HEK293 (cell line): Measurements from ENCODE around the gene CAPZB.
A peak's percentile ranks its signal among the peaks of the same experiment; 100 is the strongest.

Experiments used
- CTCF ChIA-PET: fragments of 350-600 bp; formaldehyde crosslinking; extraction: SDS; loops from one replicate; lab custom pipeline; 2021; ENCODE audit warnings: antibody characterized with exemption; lab: Yijun Ruan, JAX
- POLR2A ChIA-PET: fragments of 300-600 bp; formaldehyde crosslinking; extraction: SDS; loops from one replicate; lab custom pipeline; 2020; ENCODE audit warnings: antibody characterized with exemption, inconsistent platforms; lab: Yijun Ruan, JAX
- H3K27ac ChIP-seq: fragments of 200-500 bp; sonication (Bioruptor generic); 2 replicates; pipeline ENCODE4 v1.5.1; 2014; ENCODE audit warnings: low read depth, low read length, control low read depth, inconsistent platforms; ENCODE audit errors: extremely low read depth
- H3K36me3 ChIP-seq, 2 experiments: fragments of 200-500 bp in 1 of 2; sonication (Bioruptor generic) in 1 of 2; 1 replicate in 1 of 2; 2 replicates in 1 of 2; pipeline ENCODE4 v1.5.1; 2014 to 2017; ENCODE audit warnings: inconsistent platforms in 2 of 2, low read length in 2 of 2; ENCODE audit not compliant: control insufficient read depth in 2 of 2, insufficient read depth in 1 of 2
- H3K4me1 ChIP-seq: fragments of 200-500 bp; sonication (Bioruptor generic); 2 replicates; pipeline ENCODE4 v1.5.1; 2014; ENCODE audit warnings: mild to moderate bottlenecking, low read length, inconsistent platforms; ENCODE audit not compliant: control insufficient read depth, insufficient read depth
- H3K4me3 ChIP-seq: 2 replicates; pipeline ENCODE4 v1.5.1; 2011; ENCODE audit warnings: low read depth, mild to moderate bottlenecking, control low read depth, low read length, moderate library complexity
- H3K9me3 ChIP-seq: fragments of 200-500 bp; sonication (Bioruptor generic); 2 replicates; pipeline ENCODE4 v1.5.1; 2014; ENCODE audit warnings: low read depth, low read length, inconsistent platforms; ENCODE audit not compliant: control insufficient read depth, insufficient read depth
- RBAK ChIP-seq: fragments of 450-650 bp; formaldehyde crosslinking; IDR thresholded peaks from 2 replicates; pipeline ENCODE4 v1.5.1; 2016; ENCODE audit warnings: missing biosample characterization, missing genetic modification characterization
- REPIN1 ChIP-seq: fragments of 450-650 bp; formaldehyde crosslinking; IDR thresholded peaks from 2 replicates; pipeline ENCODE4 v1.5.1; 2017; ENCODE audit warnings: missing biosample characterization, missing genetic modification characterization, low read depth
- TRIM28 ChIP-seq: IDR thresholded peaks from 2 replicates; pipeline ENCODE4 v1.6.1; 2011; ENCODE audit warnings: low read length, control low read depth, borderline replicate concordance
- ZFP69B ChIP-seq: fragments of 450-650 bp; formaldehyde crosslinking; IDR thresholded peaks from 2 replicates; pipeline ENCODE4 v1.5.1; 2016; ENCODE audit warnings: missing biosample characterization, missing genetic modification characterization
- ZNF10 ChIP-seq: fragments of 450-650 bp; formaldehyde crosslinking; IDR thresholded peaks from 2 replicates; pipeline ENCODE4 v1.5.1; 2017; ENCODE audit warnings: missing biosample characterization, missing genetic modification characterization
- ZNF211 ChIP-seq: fragments of 450-650 bp; formaldehyde crosslinking; IDR thresholded peaks from 2 replicates; pipeline ENCODE4 v1.5.1; 2016; ENCODE audit warnings: low read depth, missing biosample characterization, missing genetic modification characterization
- ZNF302 ChIP-seq: fragments of 450-650 bp; formaldehyde crosslinking; IDR thresholded peaks from 2 replicates; pipeline ENCODE4 v1.5.1; 2016; ENCODE audit warnings: missing biosample characterization, missing genetic modification characterization, low read depth
- ZNF423 ChIP-seq: fragments of 450-650 bp; formaldehyde crosslinking; IDR thresholded peaks from 2 replicates; pipeline ENCODE4 v1.5.1; 2016; ENCODE audit warnings: missing biosample characterization, missing genetic modification characterization
- ZNF510 ChIP-seq: fragments of 450-650 bp; formaldehyde crosslinking; IDR thresholded peaks from 2 replicates; pipeline ENCODE4 v1.5.1; 2018; ENCODE audit warnings: mild to moderate bottlenecking, missing genetic modification characterization, missing biosample characterization; ENCODE audit not compliant: insufficient replicate concordance
- ZNF560 ChIP-seq: fragments of 450-650 bp; formaldehyde crosslinking; IDR thresholded peaks from 2 replicates; pipeline ENCODE4 v1.5.1; 2017; ENCODE audit warnings: missing biosample characterization, missing genetic modification characterization, borderline replicate concordance
- ZNF600 ChIP-seq: fragments of 450-650 bp; formaldehyde crosslinking; IDR thresholded peaks from 2 replicates; pipeline ENCODE4 v1.5.1; 2016; ENCODE audit warnings: missing biosample characterization, missing genetic modification characterization
- ZNF701 ChIP-seq: fragments of 450-650 bp; formaldehyde crosslinking; IDR thresholded peaks from 2 replicates; pipeline ENCODE4 v1.5.1; 2016; ENCODE audit warnings: missing biosample characterization, missing genetic modification characterization
- ZNF747 ChIP-seq: fragments of 450-650 bp; formaldehyde crosslinking; IDR thresholded peaks from 2 replicates; pipeline ENCODE4 v1.5.1; 2016; ENCODE audit warnings: missing biosample characterization, missing genetic modification characterization
- TF ChIP-seq, protein P1 (sequence below): fragments of 450-650 bp; formaldehyde crosslinking; IDR thresholded peaks from 2 replicates; pipeline ENCODE4 v1.5.1; 2016; ENCODE audit warnings: missing biosample characterization, missing genetic modification characterization
- TF ChIP-seq, protein P2 (sequence below): fragments of 450-650 bp; formaldehyde crosslinking; IDR thresholded peaks from 2 replicates; pipeline ENCODE4 v1.5.1; 2016; ENCODE audit warnings: missing biosample characterization, missing genetic modification characterization
- TF ChIP-seq, protein P3 (sequence below): fragments of 450-650 bp; formaldehyde crosslinking; IDR thresholded peaks from 2 replicates; pipeline ENCODE4 v1.5.1; 2016; ENCODE audit warnings: missing biosample characterization, missing genetic modification characterization, borderline replicate concordance

Gene CAPZB

GRCh38 chr1:19338323-19338762 is 147.0 kb downstream of the CAPZB start:
- H3K36me3 ChIP-seq, result peaks cover 0 to 42% of the 10 kb centered on the region in 2 experiments; a peak in 2 of 3 replicates
- H3K4me1 ChIP-seq, result no peaks in the 10 kb centered on the region
- ChIA-PET CTCF (no interaction called here), POLR2A (no interaction called here)
- H3K4me3 ChIP-seq, result no peak overlapping the region
- no peaks in the 10 kb centered on the region for H3K9me3 ChIP-seq
- TF ChIP-seq ZNF10 (tag by site-specific recombination) (no peak), ZFP69B (tag by site-specific recombination) (0 out of 2 replicates have a peak, but pooled peaks have one; percentile 28), ZNF211 (tag by site-specific recombination) (no peak), ZNF600 (tag by site-specific recombination) (0 out of 2 replicates have a peak, but pooled peaks have one; percentile 22), REPIN1 (no peak), TRIM28 (peak; percentile 85)
- TF ChIP-seq, protein P1, sequence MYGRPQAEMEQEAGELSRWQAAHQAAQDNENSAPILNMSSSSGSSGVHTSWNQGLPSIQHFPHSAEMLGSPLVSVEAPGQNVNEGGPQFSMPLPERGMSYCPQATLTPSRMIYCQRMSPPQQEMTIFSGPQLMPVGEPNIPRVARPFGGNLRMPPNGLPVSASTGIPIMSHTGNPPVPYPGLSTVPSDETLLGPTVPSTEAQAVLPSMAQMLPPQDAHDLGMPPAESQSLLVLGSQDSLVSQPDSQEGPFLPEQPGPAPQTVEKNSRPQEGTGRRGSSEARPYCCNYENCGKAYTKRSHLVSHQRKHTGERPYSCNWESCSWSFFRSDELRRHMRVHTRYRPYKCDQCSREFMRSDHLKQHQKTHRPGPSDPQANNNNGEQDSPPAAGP (tag by site-specific recombination), result no peak
- TF ChIP-seq, protein P2, sequence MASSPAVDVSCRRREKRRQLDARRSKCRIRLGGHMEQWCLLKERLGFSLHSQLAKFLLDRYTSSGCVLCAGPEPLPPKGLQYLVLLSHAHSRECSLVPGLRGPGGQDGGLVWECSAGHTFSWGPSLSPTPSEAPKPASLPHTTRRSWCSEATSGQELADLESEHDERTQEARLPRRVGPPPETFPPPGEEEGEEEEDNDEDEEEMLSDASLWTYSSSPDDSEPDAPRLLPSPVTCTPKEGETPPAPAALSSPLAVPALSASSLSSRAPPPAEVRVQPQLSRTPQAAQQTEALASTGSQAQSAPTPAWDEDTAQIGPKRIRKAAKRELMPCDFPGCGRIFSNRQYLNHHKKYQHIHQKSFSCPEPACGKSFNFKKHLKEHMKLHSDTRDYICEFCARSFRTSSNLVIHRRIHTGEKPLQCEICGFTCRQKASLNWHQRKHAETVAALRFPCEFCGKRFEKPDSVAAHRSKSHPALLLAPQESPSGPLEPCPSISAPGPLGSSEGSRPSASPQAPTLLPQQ (tag by site-specific recombination), result peak; percentile 38; the same call in 1 of the 2 replicates
- H3K27ac ChIP-seq, result no peak overlapping the region

GRCh38 chr1:19337289-19337688 is 148.1 kb downstream of the CAPZB start:
- POLR2A ChIA-PET, result no interaction called here
- no peak overlapping the region for H3K4me3 ChIP-seq
- no peak overlapping the region for H3K27ac ChIP-seq
- no peaks in the 10 kb centered on the region for H3K4me1 ChIP-seq
- CTCF ChIA-PET, result interaction anchor here (0.9 to 1.0 kb wide), 2 partner anchors 245 to 317 kb away, joined by 3 to 4 read pairs; no protein-coding TSS in a partner anchor
- TF ChIP-seq ZNF701 (tag by site-specific recombination), result no peak
- no peak for TF ChIP-seq ZNF423
- no peak for TF ChIP-seq ZNF302 (tag by site-specific recombination)
- TF ChIP-seq ZNF747 (tag by site-specific recombination), result no peak
- TF ChIP-seq ZNF560 (tag by site-specific recombination), result no peak
- no peak for TF ChIP-seq ZNF510 (tag by site-specific recombination)
- TF ChIP-seq, protein P3, sequence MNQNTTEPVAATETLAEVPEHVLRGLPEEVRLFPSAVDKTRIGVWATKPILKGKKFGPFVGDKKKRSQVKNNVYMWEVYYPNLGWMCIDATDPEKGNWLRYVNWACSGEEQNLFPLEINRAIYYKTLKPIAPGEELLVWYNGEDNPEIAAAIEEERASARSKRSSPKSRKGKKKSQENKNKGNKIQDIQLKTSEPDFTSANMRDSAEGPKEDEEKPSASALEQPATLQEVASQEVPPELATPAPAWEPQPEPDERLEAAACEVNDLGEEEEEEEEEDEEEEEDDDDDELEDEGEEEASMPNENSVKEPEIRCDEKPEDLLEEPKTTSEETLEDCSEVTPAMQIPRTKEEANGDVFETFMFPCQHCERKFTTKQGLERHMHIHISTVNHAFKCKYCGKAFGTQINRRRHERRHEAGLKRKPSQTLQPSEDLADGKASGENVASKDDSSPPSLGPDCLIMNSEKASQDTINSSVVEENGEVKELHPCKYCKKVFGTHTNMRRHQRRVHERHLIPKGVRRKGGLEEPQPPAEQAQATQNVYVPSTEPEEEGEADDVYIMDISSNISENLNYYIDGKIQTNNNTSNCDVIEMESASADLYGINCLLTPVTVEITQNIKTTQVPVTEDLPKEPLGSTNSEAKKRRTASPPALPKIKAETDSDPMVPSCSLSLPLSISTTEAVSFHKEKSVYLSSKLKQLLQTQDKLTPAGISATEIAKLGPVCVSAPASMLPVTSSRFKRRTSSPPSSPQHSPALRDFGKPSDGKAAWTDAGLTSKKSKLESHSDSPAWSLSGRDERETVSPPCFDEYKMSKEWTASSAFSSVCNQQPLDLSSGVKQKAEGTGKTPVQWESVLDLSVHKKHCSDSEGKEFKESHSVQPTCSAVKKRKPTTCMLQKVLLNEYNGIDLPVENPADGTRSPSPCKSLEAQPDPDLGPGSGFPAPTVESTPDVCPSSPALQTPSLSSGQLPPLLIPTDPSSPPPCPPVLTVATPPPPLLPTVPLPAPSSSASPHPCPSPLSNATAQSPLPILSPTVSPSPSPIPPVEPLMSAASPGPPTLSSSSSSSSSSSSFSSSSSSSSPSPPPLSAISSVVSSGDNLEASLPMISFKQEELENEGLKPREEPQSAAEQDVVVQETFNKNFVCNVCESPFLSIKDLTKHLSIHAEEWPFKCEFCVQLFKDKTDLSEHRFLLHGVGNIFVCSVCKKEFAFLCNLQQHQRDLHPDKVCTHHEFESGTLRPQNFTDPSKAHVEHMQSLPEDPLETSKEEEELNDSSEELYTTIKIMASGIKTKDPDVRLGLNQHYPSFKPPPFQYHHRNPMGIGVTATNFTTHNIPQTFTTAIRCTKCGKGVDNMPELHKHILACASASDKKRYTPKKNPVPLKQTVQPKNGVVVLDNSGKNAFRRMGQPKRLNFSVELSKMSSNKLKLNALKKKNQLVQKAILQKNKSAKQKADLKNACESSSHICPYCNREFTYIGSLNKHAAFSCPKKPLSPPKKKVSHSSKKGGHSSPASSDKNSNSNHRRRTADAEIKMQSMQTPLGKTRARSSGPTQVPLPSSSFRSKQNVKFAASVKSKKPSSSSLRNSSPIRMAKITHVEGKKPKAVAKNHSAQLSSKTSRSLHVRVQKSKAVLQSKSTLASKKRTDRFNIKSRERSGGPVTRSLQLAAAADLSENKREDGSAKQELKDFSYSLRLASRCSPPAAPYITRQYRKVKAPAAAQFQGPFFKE (tag by site-specific recombination), result no peak
- TF ChIP-seq RBAK, result no peak
- H3K9me3 ChIP-seq, result no peaks in the 10 kb centered on the region
- H3K36me3 ChIP-seq, result peaks cover 0 to 42% of the 10 kb centered on the region in 2 experiments; a peak in 2 of 3 replicates
